Neural cell (in vitro differentiated cells): ENCODE data around the gene OCRL. TPM values are rescaled to one million over a fixed set of nuclear protein-coding genes. Genes with fewer than 3 reads are reported as not detected.

Experiments used
- H2AFZ ChIP-seq: fragments of 200-600, 300-800 bp; sonication (generic), shearing (Covaris generic); 2 replicates; pipeline ENCODE4 v1.6.0; 2014; ENCODE audit warnings: low read depth, mild to moderate bottlenecking, antibody characterized with exemption, low read length, moderate library complexity
- H3F3A ChIP-seq: fragments of 200-600 bp; shearing (Covaris generic); 2 replicates; pipeline ENCODE4 v1.6.1; 2016; ENCODE audit warnings: mild to moderate bottlenecking, moderate library complexity, mixed read lengths, antibody characterized with exemption, low read length; ENCODE audit not compliant: insufficient read depth, poor library complexity, severe bottlenecking
- H3K27ac ChIP-seq: fragments of 200-600, 300-800 bp; sonication (generic), shearing (Covaris generic); 2 replicates; pipeline ENCODE4 v1.5.1; 2014; ENCODE audit warnings: mild to moderate bottlenecking, low read length, moderate library complexity
- H3K27me3 ChIP-seq: fragments of 300-800, 200-600 bp; sonication (generic), shearing (Covaris generic); 2 replicates; pipeline ENCODE4 v1.6.0; 2014; ENCODE audit warnings: mild to moderate bottlenecking, low read depth, low read length, moderate library complexity; ENCODE audit not compliant: insufficient read depth
- H3K36me3 ChIP-seq: fragments of 300-800, 200-600 bp; sonication (generic), shearing (Covaris generic); 2 replicates; pipeline ENCODE4 v1.5.1; 2014; ENCODE audit warnings: mild to moderate bottlenecking, antibody characterized with exemption, low read length, moderate library complexity; ENCODE audit not compliant: insufficient read depth
- H3K4me2 ChIP-seq: fragments of 300-800, 200-600 bp; sonication (generic), shearing (Covaris generic); 2 replicates; pipeline ENCODE4 v1.6.0; 2014; ENCODE audit warnings: mild to moderate bottlenecking, low read length
- H3K4me3 ChIP-seq: fragments of 300-800, 200-600 bp; sonication (generic), shearing (Covaris generic); 2 replicates; pipeline ENCODE4 v1.5.1; 2014; ENCODE audit warnings: mild to moderate bottlenecking, low read length, moderate library complexity
- H3K79me2 ChIP-seq: fragments of 200-600 bp; shearing (Covaris generic); replicated peaks from 2 replicates; pipeline ENCODE4 v1.6.0; 2014; ENCODE audit warnings: mild to moderate bottlenecking, low read length, moderate library complexity; ENCODE audit not compliant: insufficient read depth
- H3K9ac ChIP-seq: fragments of 300-800, 200-600 bp; sonication (generic), shearing (Covaris generic); 2 replicates; pipeline ENCODE4 v1.6.1; 2016; ENCODE audit warnings: mild to moderate bottlenecking, low read length, mixed read lengths
- H3K9me2 ChIP-seq: fragments of 200-600 bp; shearing (Covaris generic); 2 replicates; pipeline ENCODE4 v1.6.1; 2016; ENCODE audit warnings: mild to moderate bottlenecking, low read length, mixed read lengths; ENCODE audit not compliant: insufficient read depth
- H3K9me3 ChIP-seq: fragments of 200-600, 300-800 bp; sonication (generic), shearing (Covaris generic); 2 replicates; pipeline ENCODE4 v1.6.1; 2016; ENCODE audit warnings: mild to moderate bottlenecking, mixed run types, low read length, moderate library complexity, mixed read lengths
- H4K20me1 ChIP-seq: fragments of 200-600 bp; shearing (Covaris generic); 2 replicates; pipeline ENCODE4 v1.6.1; 2016; ENCODE audit warnings: mild to moderate bottlenecking, mixed run types; ENCODE audit not compliant: insufficient read depth
- CTCF ChIP-seq: fragments of 450-650 bp; IDR thresholded peaks from 2 replicates; pipeline ENCODE4 v1.5.1; 2014; ENCODE audit warnings: antibody characterized with exemption, mild to moderate bottlenecking, moderate library complexity; ENCODE audit not compliant: poor library complexity, severe bottlenecking
- EP300 ChIP-seq: fragments of 450-650 bp; conservative IDR thresholded peaks from 2 replicates; pipeline ENCODE4 v1.6.1; 2014; ENCODE audit warnings: antibody characterized with exemption, mild to moderate bottlenecking, moderate library complexity; ENCODE audit not compliant: poor library complexity, severe bottlenecking
- EZH2 ChIP-seq: fragments of 200-600, 300-800 bp; shearing (Covaris generic), sonication (generic); IDR thresholded peaks from 2 replicates; pipeline ENCODE4 v1.6.1; 2014; ENCODE audit warnings: antibody characterized with exemption, low read length, borderline replicate concordance, mild to moderate bottlenecking; ENCODE audit not compliant: insufficient read depth, poor library complexity, severe bottlenecking
- MXI1 ChIP-seq: fragments of 450-650 bp; conservative IDR thresholded peaks from 2 replicates; pipeline ENCODE4 v1.6.1; 2014; ENCODE audit warnings: antibody characterized with exemption, mild to moderate bottlenecking; ENCODE audit not compliant: poor library complexity, severe bottlenecking
- POLR2AphosphoS5 ChIP-seq: IDR thresholded peaks from 2 replicates; pipeline ENCODE4 v1.6.1; 2012
- RAD21 ChIP-seq: fragments of 450-650 bp; conservative IDR thresholded peaks from 2 replicates; pipeline ENCODE4 v1.6.1; 2014; ENCODE audit warnings: antibody characterized with exemption, mild to moderate bottlenecking, moderate library complexity
- REST ChIP-seq: IDR thresholded peaks from 2 replicates; pipeline ENCODE4 v1.6.1; 2012; ENCODE audit warnings: borderline replicate concordance
- SMC3 ChIP-seq: fragments of 450-650 bp; conservative IDR thresholded peaks from 2 replicates; pipeline ENCODE4 v1.6.1; 2014; ENCODE audit warnings: antibody characterized with exemption, mild to moderate bottlenecking, moderate library complexity; ENCODE audit not compliant: poor library complexity
- TAF1 ChIP-seq: IDR thresholded peaks from 2 replicates; pipeline ENCODE4 v1.6.1; 2012; ENCODE audit warnings: low read depth
- polyA plus RNA-seq: library from polyadenylated mRNA; depleted of rRNA; stranded (reverse); fragments of >200 nt; gene quantifications from 2 replicates; pipeline ENCODE4 v1.2.3, GENCODE V29; 2014

OCRL gene
- polyA plus RNA-seq, 1 donor from 2014 or later = 27.9 TPM

- Histone ChIP-seq H3K27ac (no peak overlapping the region), H3K9me2 (no peaks in the 10 kb centered on the region), H3K27me3 (no peaks in the 10 kb centered on the region), H2AFZ (no peak overlapping the region), H3K79me2 (no peaks in the 10 kb centered on the region), H3K9ac (no peak overlapping the region), H3F3A (no peaks in the 10 kb centered on the region), H3K4me2 (no peak overlapping the region), H4K20me1 (no peaks in the 10 kb centered on the region), H3K9me3 (no peaks in the 10 kb centered on the region), H3K36me3 (no peaks in the 10 kb centered on the region), H3K4me3 (no peak overlapping the region)
- TF ChIP-seq POLR2AphosphoS5 (no peak), RAD21 (no peak), SMC3 (no peak), CTCF (no peak), EP300 (no peak), MXI1 (no peak), REST (no peak), TAF1 (no peak), EZH2 (no peak)
Measured at GRCh38 chrX:129529685-129530281, 10.3 kb upstream of the OCRL start.

GRCh38 chrX:129530410-129530809, 9.6 kb upstream of the OCRL start:
- no peaks in the 10 kb centered on the region for H3K9me3 ChIP-seq
- no peaks in the 10 kb centered on the region for H4K20me1 ChIP-seq
- no peak overlapping the region for H2AFZ ChIP-seq
- H3K79me2 ChIP-seq = no peaks in the 10 kb centered on the region
- H3K9ac ChIP-seq = no peak overlapping the region
- H3K4me3 ChIP-seq = no peak overlapping the region
- no peaks in the 10 kb centered on the region for H3K27me3 ChIP-seq
- H3K36me3 ChIP-seq = no peaks in the 10 kb centered on the region
- no peaks in the 10 kb centered on the region for H3K9me2 ChIP-seq
- no peaks in the 10 kb centered on the region for H3F3A ChIP-seq
- no peak overlapping the region for H3K4me2 ChIP-seq
- no peak for TF ChIP-seq EP300
- TF ChIP-seq REST = no peak
- no peak for TF ChIP-seq CTCF
- no peak for TF ChIP-seq EZH2
- no peak for TF ChIP-seq RAD21
- TF ChIP-seq TAF1 = no peak
- H3K27ac ChIP-seq = no peak overlapping the region
